Measurements from ENCODE around the gene KRIT1. TPM values are rescaled to one million over a fixed set of nuclear protein-coding genes. Genes with fewer than 3 reads are reported as not detected.

Gene KRIT1
- total and polyA plus RNA-seq, 2 experiments from 2014 or later = 25.3 to 50.6 TPM

GRCh38 chr7:92289321-92289720 lies 43.6 kb upstream of the KRIT1 start:
- Histone ChIP-seq H3K4me1 (ENCODE audit: insufficient read depth) (peaks cover 5% of the 10 kb centered on the region), H3K4me3 (no peak overlapping the region), H3K9me2 (replicated peaks; ENCODE audit: insufficient read depth) (no peaks in the 10 kb centered on the region), H2AFZ (no peak overlapping the region), H3K36me3 (replicated peaks; ENCODE audit: insufficient read depth, low read depth) (no peaks in the 10 kb centered on the region), H3K27me3 (no peaks in the 10 kb centered on the region), H4K20me1 (ENCODE audit: insufficient read depth, poor library complexity, severe bottlenecking) (no peaks in the 10 kb centered on the region), H3K4me2 (no peak overlapping the region), H3K9me3 (ENCODE audit: low read depth) (no peaks in the 10 kb centered on the region), H3K27ac (no peak overlapping the region), H3K79me2 (peaks cover 80% of the 10 kb centered on the region)
- 93% methylated on average over 2 of the region's 2 CpGs for whole genome bisulfite sequencing (ENCODE audit: low lambda C conversion rate, missing lambda C conversion rate)
- DNase-seq (ENCODE audit: low spot score) = no peak
- TF ChIP-seq EZH2phosphoT487 (IDR thresholded peaks at IDR 0.05; ENCODE audit: low read depth, severe bottlenecking, unreplicated experiment) (no peak), CTCF (IDR thresholded peaks at IDR 0.05; ENCODE audit: poor library complexity) (no peak), EZH2 (IDR thresholded peaks at IDR 0.05; ENCODE audit: borderline replicate concordance) (no peak)

- no peaks in the 10 kb centered on the region for H4K20me1 ChIP-seq (ENCODE audit: insufficient read depth, poor library complexity, severe bottlenecking)
Observed at GRCh38 chr7:92282930-92283329, 37.2 kb upstream of the KRIT1 start.

GRCh38 chr7:92282221-92282814 lies 36.6 kb upstream of the KRIT1 start:
- no peaks in the 10 kb centered on the region for H3K9me2 ChIP-seq (replicated peaks; ENCODE audit: insufficient read depth)
- no peak overlapping the region for H2AFZ ChIP-seq
- TF ChIP-seq EZH2 (IDR thresholded peaks at IDR 0.05; ENCODE audit: borderline replicate concordance) (no peak), EZH2phosphoT487 (IDR thresholded peaks at IDR 0.05; ENCODE audit: low read depth, severe bottlenecking, unreplicated experiment) (no peak), CTCF (IDR thresholded peaks at IDR 0.05; ENCODE audit: poor library complexity) (no peak)
- no peaks in the 10 kb centered on the region for H3K36me3 ChIP-seq (replicated peaks; ENCODE audit: insufficient read depth, low read depth)
- 97% methylated on average over 6 of the region's 6 CpGs for WGBS (ENCODE audit: low lambda C conversion rate, missing lambda C conversion rate)
- H3K4me2 ChIP-seq = no peak overlapping the region
- no peaks in the 10 kb centered on the region for H4K20me1 ChIP-seq (ENCODE audit: insufficient read depth, poor library complexity, severe bottlenecking)
- no peaks in the 10 kb centered on the region for H3K4me1 ChIP-seq (ENCODE audit: insufficient read depth)
- H3K27ac ChIP-seq = no peak overlapping the region
- H3K9me3 ChIP-seq (ENCODE audit: low read depth) = no peaks in the 10 kb centered on the region
- no peak overlapping the region for H3K4me3 ChIP-seq
- DNase-seq (ENCODE audit: low spot score) = no peak
- H3K79me2 ChIP-seq = peaks cover 85% of the 10 kb centered on the region
- no peaks in the 10 kb centered on the region for H3K27me3 ChIP-seq

More at GRCh38 chr7:92282930-92283329, 37.2 kb upstream of the KRIT1 start:
- H3K27me3 ChIP-seq = no peaks in the 10 kb centered on the region
- no peaks in the 10 kb centered on the region for H3K4me1 ChIP-seq (ENCODE audit: insufficient read depth)
- no peak overlapping the region for H3K27ac ChIP-seq
- WGBS (ENCODE audit: low lambda C conversion rate, missing lambda C conversion rate) = 89% methylated on average over 1 of the region's 1 CpG
- H3K79me2 ChIP-seq = peaks cover 83% of the 10 kb centered on the region
- H3K9me3 ChIP-seq (ENCODE audit: low read depth) = no peaks in the 10 kb centered on the region
- DNase-seq (ENCODE audit: low spot score) = no peak
- H3K4me3 ChIP-seq = no peak overlapping the region
- no peaks in the 10 kb centered on the region for H3K9me2 ChIP-seq (replicated peaks; ENCODE audit: insufficient read depth)
- no peak overlapping the region for H2AFZ ChIP-seq
- no peaks in the 10 kb centered on the region for H3K36me3 ChIP-seq (replicated peaks; ENCODE audit: insufficient read depth, low read depth)
- H3K4me2 ChIP-seq = no peak overlapping the region
- TF ChIP-seq EZH2 (IDR thresholded peaks at IDR 0.05; ENCODE audit: borderline replicate concordance) (no peak), CTCF (IDR thresholded peaks at IDR 0.05; ENCODE audit: poor library complexity) (no peak), EZH2phosphoT487 (IDR thresholded peaks at IDR 0.05; ENCODE audit: low read depth, severe bottlenecking, unreplicated experiment) (no peak)
